ENCODE measurements around the gene POU3F3. TPM values are rescaled to one million over a fixed set of nuclear protein-coding genes. Genes with fewer than 3 reads are reported as not detected.

Gene POU3F3
- total and polyA plus RNA-seq, 4 donors: 0.23 TPM; not detected in 3

DNA sequence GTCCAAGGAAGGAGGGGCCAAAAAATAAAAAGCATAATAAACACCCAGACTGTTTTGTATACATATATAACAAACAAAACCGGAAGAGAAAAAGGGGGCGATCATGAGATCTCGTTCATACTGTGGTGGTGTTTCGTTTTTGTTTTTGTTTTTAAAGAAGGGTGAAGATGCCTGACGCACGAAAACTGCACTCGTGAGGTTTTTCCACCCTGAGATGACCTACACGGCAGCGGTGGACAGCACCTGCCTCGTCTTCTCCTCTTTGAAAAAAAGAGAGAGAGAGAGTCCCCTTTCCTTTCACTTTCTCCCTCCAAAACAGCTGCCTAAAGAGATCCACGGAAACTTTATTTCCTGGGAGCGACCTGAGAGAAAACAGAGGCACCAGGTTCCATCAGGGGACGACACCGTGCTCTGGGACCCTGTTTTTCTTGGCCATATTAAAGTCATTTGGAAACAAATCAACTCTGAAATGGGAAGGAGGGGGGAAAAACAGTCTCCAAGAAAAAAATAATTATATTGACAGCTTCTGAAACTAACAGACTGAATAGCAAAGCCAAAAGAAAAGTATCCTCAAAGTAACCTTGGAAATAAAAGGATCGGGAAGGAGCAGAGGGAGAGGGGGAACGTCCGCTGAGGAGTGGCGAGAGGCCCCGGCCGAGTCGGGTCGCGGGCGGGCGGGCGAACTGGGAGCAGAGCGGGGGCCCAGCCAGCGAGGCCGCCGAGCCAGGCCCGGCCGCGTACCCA, 3.5 kb downstream of the POU3F3 start:
- Histone ChIP-seq H3K4me3 (no peak overlapping the region), H3K27me3 (ENCODE audit: control insufficient read depth in 3 of 3, insufficient read depth in 3 of 3, low read length in 2 of 3) (peaks cover 23 to 77% (median 72%) of the 10 kb centered on the region in 3 donors)
- WGBS, 2 donors: 9 to 13% methylated on average over 33 of the region's 33 CpGs

GRCh38 chr2:104858006-104858978, 4.4 kb downstream of the POU3F3 start:
- DNase-seq (no peak), ATAC-seq (ENCODE audit: insufficient read depth, low FRiP score) (no peak)
- Histone ChIP-seq H3K36me3 (ENCODE audit: control insufficient read depth in 4 of 4, insufficient read depth in 4 of 4, low read length in 4 of 4) (no peaks in the 10 kb centered on the region), H3K9ac (ENCODE audit: insufficient read depth in 1 of 2, low read length in 2 of 2) (no peak overlapping the region), H3K9me3 (ENCODE audit: control insufficient read depth in 4 of 4, insufficient read depth in 3 of 4, low read length in 3 of 4) (peaks cover 0 to 17% (median 0%) of the 10 kb centered on the region in 4 donors), H3K27me3 (ENCODE audit: control insufficient read depth in 3 of 3, insufficient read depth in 3 of 3, low read length in 2 of 3) (peaks cover 24 to 77% (median 74%) of the 10 kb centered on the region in 3 donors), H3K4me1 (ENCODE audit: control insufficient read depth in 5 of 5, insufficient read depth in 5 of 5, low read length in 5 of 5) (peaks cover 0 to 30% (median 8%) of the 10 kb centered on the region in 5 donors), H3K4me3 (no peak overlapping the region), H3K27ac (ENCODE audit: low read depth in 1 of 2, low read length in 1 of 2) (no peak overlapping the region)
- TF ChIP-seq CTCF (IDR thresholded peaks at IDR 0.05; ENCODE audit: control extremely low read depth, extremely low read depth): no peak
- 12 to 15% methylated on average over 18 of the region's 18 CpGs for WGBS, 2 donors

More for the DNA sequence above, 3.5 kb downstream of the POU3F3 start:
- Histone ChIP-seq H3K9ac (ENCODE audit: insufficient read depth in 1 of 2, low read length in 2 of 2) (no peak overlapping the region), H3K4me1 (ENCODE audit: control insufficient read depth in 5 of 5, insufficient read depth in 5 of 5, low read length in 5 of 5) (peaks cover 0 to 35% (median 11%) of the 10 kb centered on the region in 5 donors), H3K9me3 (ENCODE audit: control insufficient read depth in 4 of 4, insufficient read depth in 3 of 4, low read length in 3 of 4) (peaks cover 0 to 22% (median 0%) of the 10 kb centered on the region in 4 donors), H3K36me3 (ENCODE audit: control insufficient read depth in 4 of 4, insufficient read depth in 4 of 4, low read length in 4 of 4) (no peaks in the 10 kb centered on the region), H3K27ac (ENCODE audit: low read depth in 1 of 2, low read length in 1 of 2) (no peak overlapping the region)
- ATAC-seq (ENCODE audit: insufficient read depth, low FRiP score): no peak
- TF ChIP-seq CTCF (IDR thresholded peaks at IDR 0.05; ENCODE audit: control extremely low read depth, extremely low read depth): no peak
- no peak for DNase-seq

GRCh38 chr2:104859291-104859765, 5.4 kb downstream of the POU3F3 start:
- DNase-seq (no peak), ATAC-seq (ENCODE audit: insufficient read depth, low FRiP score) (no peak)
- Histone ChIP-seq H3K4me3 (no peak overlapping the region), H3K9ac (ENCODE audit: insufficient read depth in 1 of 2, low read length in 2 of 2) (no peak overlapping the region), H3K36me3 (ENCODE audit: control insufficient read depth in 4 of 4, insufficient read depth in 4 of 4, low read length in 4 of 4) (no peaks in the 10 kb centered on the region), H3K9me3 (ENCODE audit: control insufficient read depth in 4 of 4, insufficient read depth in 3 of 4, low read length in 3 of 4) (peaks cover 0 to 20% (median 0%) of the 10 kb centered on the region in 4 donors), H3K27ac (ENCODE audit: low read depth in 1 of 2, low read length in 1 of 2) (no peak overlapping the region), H3K27me3 (ENCODE audit: control insufficient read depth in 3 of 3, insufficient read depth in 3 of 3, low read length in 2 of 3) (peaks cover 31 to 78% (median 77%) of the 10 kb centered on the region in 3 donors), H3K4me1 (ENCODE audit: control insufficient read depth in 5 of 5, insufficient read depth in 5 of 5, low read length in 5 of 5) (peaks cover 0 to 28% (median 8%) of the 10 kb centered on the region in 5 donors)
- TF ChIP-seq CTCF (IDR thresholded peaks at IDR 0.05; ENCODE audit: control extremely low read depth, extremely low read depth): no peak
- 7 to 13% methylated on average over 5 of the region's 5 CpGs for WGBS, 2 donors
